COLO829 (cell line): ENCODE measurements around the gene ZNF622.
"Not testable (repeated sequence)": the region's sequence is repeated elsewhere in the genome, so short reads cannot be mapped to it uniquely, and the experiment has no call there.

ENCODE experiments used
- DNase-seq: peaks from one replicate; pipeline ENCODE4 v3.0.0; 2012; ENCODE audit warnings: low spot score

Gene ZNF622

DNA sequence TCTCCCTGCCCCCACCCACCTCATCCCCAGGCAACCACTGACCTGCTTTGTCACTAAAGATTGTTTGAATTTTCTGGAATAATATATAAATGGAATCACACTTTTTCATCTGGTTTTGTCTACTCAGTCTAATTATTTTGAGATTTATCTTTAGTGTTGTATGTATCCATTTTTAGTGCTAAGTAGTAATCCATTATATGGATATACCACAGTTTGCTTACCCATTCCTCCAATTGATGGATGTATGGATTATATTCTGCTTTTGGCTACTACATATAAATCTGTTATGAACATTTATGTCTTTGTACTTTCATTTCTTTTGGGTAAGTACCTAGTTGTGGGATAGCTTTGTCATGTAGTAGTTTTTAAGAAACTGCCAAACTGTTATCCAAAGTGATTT is 14.5 kb upstream of the ZNF622 start:
- DNase-seq, result no peak

- DNase-seq, result no peak
These were observed 11.9 kb upstream of the ZNF622 start for GRCh38 chr5:16477541-16477940.

GRCh38 chr5:16476417-16476816 is 10.8 kb upstream of the ZNF622 start:
- DNase-seq, result not testable (repeated sequence)

- DNase-seq, result no peak
These were observed 5.8 kb upstream of the ZNF622 start for GRCh38 chr5:16471387-16471786.

DNA sequence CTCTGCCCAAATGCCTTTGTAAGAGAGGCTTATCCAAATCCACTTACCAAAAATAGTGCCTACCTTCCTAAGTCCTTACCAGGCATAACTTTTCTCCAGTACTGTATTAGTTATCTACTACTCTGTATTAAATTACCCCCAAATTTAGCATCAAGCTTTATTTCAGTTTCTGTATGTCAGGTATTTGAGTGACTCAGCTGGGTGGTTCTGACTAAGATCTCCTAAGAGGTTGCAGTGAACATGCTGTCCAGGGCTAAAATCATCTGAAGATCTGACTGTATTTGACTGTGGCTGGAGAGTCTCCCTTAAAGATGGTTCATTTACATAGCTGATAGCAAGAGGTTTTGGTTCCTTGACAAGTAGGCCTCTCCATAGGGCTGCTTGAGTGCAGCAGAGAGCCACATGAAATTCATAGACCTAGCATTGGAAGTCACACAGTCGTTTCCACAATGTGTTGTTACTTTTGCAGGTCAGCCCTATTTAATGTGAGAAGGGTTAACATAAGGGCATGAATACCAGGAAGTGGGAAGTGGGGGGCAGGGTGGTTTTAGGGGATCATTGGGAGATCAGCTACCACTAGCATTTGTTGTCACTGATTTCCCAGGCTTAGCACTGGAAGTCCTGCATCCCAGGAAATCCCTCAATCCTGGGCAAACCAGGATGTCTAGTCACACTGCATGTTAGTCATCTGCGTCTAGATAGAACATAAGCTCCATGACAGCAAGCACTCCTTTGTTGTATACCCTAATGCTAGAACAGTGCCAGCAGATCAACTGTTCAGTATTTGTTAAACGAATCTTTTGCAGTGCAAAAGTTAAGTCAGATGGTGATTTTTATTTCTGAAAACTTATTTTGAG is 2.0 kb upstream of the ZNF622 start:
- DNase-seq, result no peak

GRCh38 chr5:16464664-16465543 is 696 bp downstream of the ZNF622 start:
- DNase-seq, result no peak

DNA sequence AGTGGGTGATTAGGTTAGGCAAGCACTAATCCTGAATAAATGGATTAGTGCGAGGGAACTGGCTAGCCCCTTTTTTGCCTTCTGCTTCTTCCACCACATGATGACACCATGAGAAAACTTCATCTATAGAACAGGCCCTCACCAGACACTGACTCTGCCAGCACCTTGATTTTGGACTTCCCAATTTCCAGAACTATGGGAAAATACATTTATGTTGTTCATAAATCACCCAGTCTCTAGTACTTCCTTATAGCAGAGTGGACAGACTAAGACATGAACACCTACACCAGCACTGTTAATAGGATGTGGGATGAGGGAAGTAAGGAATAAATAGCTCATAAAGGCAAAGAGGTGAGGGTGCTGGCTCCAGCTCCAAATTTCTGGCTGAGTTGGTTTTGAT is 1.4 kb downstream of the ZNF622 start:
- DNase-seq, result no peak

- DNase-seq, result no peak
These were observed 3.8 kb downstream of the ZNF622 start for GRCh38 chr5:16461782-16462181.

DNA sequence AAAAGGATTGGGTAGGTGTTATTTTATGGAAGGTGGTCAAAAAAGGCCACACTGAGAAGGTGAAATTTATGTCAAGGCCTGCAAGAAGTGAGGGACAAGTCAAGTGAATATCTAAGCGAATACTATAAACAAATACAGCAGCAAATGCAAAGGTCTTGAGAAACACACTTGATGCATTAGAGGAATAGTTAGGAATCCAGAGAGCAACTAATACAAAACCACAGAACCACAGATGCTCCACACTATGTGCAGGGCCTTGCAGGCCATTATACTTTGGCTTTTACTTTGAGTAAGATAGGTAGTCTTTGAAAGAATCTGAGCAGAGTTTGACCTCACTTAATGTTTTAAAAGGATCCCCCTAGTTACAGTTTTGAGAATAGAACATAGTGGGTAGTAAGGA is 4.6 kb downstream of the ZNF622 start:
- no peak for DNase-seq

GRCh38 chr5:16459451-16459850 is 6.1 kb downstream of the ZNF622 start:
- DNase-seq, result no peak

DNA sequence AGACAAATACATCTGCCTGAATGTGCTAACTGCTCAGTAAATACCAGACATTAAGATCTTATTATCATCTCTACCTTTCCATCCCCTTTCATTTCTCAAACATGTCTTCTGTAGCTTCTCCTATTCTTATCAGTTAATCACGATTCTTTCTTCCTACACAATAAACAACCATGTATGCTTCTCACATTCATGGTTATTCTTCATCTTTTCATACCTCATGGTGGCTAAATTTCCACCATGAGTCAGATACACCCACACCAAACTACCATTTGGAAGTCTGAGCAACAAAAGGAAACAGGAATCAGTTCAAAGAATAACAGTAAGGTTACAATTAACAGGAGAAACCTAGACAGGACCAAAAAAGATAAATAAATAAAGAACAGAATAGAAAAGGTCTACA is 7.7 kb downstream of the ZNF622 start:
- no peak for DNase-seq

- no peak for DNase-seq
These were observed 8.1 kb downstream of the ZNF622 start for GRCh38 chr5:16457451-16457850.

DNA sequence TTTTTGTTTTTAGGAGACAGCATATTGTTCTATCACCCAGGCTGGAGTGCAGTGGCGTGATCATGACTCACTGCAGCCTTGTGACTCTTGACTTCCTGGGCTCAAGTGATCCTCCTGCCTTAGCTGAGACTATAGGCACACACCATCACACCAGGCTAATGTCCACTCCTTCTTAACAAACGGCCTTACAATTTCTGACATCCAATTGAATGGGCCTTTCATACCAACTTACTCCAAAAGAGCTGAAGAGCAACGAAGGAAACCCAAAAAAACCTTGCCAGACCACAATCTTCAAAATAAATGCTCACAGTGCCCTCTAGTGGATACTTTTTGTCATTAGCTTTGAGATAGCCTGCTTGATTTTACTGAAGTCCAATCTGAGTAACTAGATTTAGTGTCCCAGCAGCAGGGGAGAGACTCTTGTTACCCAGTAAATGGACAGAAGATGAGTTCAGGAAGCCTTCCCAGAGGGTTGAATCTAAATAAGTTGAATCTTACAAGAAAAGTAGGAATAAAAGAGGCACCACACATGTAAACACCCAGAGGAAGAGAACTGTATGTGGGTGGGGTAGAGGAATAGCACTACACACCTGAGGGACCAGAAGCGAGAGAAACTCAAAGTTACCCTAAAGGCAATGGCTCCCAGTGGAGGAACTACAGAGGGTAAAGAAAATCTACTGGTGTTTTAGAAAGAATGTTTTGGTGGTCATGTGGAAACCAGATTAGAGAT is 9.3 kb downstream of the ZNF622 start:
- peak; percentile 73 for DNase-seq

DNA sequence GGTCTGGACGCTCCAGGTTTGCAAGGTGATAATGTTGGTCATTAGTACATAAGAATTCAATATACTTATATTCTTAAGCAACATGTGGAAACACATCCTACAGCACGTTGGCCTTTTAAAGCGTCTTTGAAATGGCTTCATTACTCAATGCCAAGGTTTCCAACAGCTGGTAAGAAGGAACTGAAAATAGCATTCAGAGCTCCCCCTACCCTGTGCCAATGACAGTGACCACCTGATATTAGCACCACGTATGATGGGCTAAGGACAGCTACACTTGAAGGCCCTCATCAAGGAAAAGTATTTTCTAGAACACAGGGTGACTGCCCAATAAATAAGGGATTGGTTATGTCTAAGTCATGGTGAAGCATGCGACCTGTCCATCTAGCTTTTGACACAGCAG is 9.9 kb downstream of the ZNF622 start:
- no peak for DNase-seq

- DNase-seq, result no peak
These were observed 10.9 kb downstream of the ZNF622 start for GRCh38 chr5:16454686-16455085.

DNA sequence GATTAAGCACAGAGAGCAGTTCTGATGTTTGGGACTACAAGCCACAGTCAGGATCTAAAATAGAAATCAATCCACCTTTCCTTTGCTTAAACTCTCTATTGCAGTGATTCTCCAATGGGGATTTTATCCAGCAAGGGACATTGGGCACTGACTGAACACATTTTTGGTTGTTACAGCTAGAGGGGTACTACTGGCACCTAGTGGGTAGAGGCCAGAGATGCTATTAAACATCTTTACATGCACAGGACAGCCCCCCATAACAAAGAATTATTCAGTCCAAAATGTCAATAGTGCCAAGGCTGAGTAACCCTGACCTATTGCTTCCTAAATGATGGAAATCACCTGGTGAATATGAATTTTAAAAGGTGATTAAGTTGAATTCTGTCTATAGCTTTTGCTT is 12.0 kb downstream of the ZNF622 start:
- no peak for DNase-seq

DNA sequence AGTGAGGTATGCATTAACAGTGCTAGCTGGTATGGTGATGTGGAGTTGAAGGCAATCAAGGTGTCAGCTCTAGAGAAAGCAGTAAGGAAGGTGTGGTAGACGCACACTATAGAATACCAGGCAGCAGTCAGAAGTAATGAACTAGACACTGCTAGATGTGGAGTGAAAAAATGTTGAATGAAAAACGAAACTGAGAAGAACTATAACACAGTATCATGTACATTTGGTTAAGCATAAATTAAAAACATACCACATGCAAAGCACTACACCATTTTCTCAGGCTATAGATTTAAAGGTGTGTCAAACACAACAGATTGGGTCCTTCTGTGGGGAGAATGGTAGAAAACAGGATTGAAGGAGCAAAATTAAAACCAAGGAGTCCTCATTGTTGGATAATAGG is 15.4 kb downstream of the ZNF622 start:
- DNase-seq, result no peak

DNA sequence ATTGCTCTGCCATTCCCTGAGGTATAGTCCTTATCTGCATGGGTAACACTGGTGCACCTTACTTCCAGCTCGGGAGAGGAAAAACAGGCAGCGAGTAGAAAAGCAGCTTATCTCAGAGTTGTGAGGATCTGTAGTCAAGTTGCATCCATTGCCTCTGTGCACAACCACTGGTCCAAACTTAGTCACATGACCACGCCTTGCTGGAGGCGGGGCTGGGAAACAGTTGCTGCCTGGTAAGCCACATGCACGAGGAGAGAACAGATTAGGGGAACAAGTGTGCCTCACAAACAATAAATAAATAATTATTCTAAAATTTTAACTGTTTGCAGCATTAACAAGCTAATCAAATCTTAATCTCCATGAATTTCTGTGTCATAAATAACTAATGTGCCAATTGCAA is 18.6 kb downstream of the ZNF622 start:
- DNase-seq, result no peak

- no peak for DNase-seq
These were observed 27.6 kb downstream of the ZNF622 start for GRCh38 chr5:16437977-16438376.

- not testable (repeated sequence) for DNase-seq
These were observed 29.4 kb downstream of the ZNF622 start for GRCh38 chr5:16436065-16436682.

DNA sequence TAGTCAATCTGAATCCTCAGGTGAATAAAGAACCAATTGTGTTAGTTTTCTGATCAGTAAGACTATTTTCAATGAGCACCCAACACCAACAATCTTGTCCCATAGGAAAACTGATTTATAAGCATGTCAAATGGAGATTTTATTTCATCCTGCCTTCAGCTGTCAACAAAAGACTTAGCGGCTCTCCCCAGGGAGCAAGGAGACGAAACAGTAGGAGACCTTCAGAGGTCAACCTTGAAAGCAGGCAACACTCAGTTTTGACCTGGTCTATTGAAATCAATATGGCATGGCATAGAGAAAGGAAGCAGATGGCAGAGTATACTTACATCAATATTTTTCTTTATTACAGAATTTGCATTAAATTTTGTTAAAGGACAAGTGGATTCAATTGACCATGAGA is 34.1 kb downstream of the ZNF622 start:
- DNase-seq, result no peak
